Calu3 (cell line): ENCODE results near the gene PPM1H. TPM values are rescaled to one million over a fixed set of nuclear protein-coding genes. Genes with fewer than 3 reads are reported as not detected.

Experiments
- Bru-seq: library from RNA; stranded (reverse); fragments of 400-500 nt; gene quantifications from one replicate; lab custom pipeline; 2021; lab: Mats Ljungman, UMichigan
- BruChase-seq, 2 experiments: library from RNA; stranded (reverse); fragments of 400-500 nt; gene quantifications; one replicate each; lab custom pipeline; 2021; lab: Mats Ljungman, UMichigan
- BruUV-seq: library from RNA; stranded (reverse); fragments of 400-500 nt; replicated peaks from 2 replicates; lab custom pipeline; 2021; lab: Mats Ljungman, UMichigan
- CTCF ChIA-PET: fragments of 300-600 bp; sonication (Branson Sonifier 250); formaldehyde crosslinking; loops from one replicate; lab custom pipeline; 2022; ENCODE audit warnings: antibody characterized with exemption; lab: Charles Lee
- DNase-seq: peaks from one replicate; pipeline ENCODE4 v3.0.0; 2022
- H3K27ac Mint-ChIP-seq: one replicate; pipeline ENCODE4 v1.8.0; 2022; ENCODE audit warnings: mixed read lengths; ENCODE audit not compliant: unreplicated experiment
- H3K27me3 Mint-ChIP-seq: one replicate; pipeline ENCODE4 v1.8.0; 2022; ENCODE audit warnings: mixed read lengths; ENCODE audit not compliant: unreplicated experiment
- H3K36me3 Mint-ChIP-seq: one replicate; pipeline ENCODE4 v1.8.0; 2022; ENCODE audit warnings: mild to moderate bottlenecking, moderate library complexity, mixed read lengths; ENCODE audit not compliant: insufficient read depth, unreplicated experiment
- H3K4me1 Mint-ChIP-seq: one replicate; pipeline ENCODE4 v1.8.0; 2022; ENCODE audit warnings: mild to moderate bottlenecking, low read depth, mixed read lengths; ENCODE audit not compliant: unreplicated experiment
- H3K4me3 Mint-ChIP-seq: one replicate; pipeline ENCODE4 v1.8.0; 2022; ENCODE audit warnings: mild to moderate bottlenecking, low read depth, moderate library complexity, mixed read lengths; ENCODE audit not compliant: unreplicated experiment
- H3K9me3 Mint-ChIP-seq: one replicate; pipeline ENCODE4 v1.8.0; 2022; ENCODE audit warnings: low read depth, mixed read lengths; ENCODE audit not compliant: unreplicated experiment
- CTCF ChIP-seq: fragments of 200-600 bp; IDR thresholded peaks from one replicate; pipeline ENCODE4 v1.8.0; 2022; ENCODE audit warnings: antibody characterized with exemption; ENCODE audit not compliant: unreplicated experiment
- intact Hi-C: fragments of 100-400 bp; cut with micrococcal nuclease; formaldehyde crosslinking; loops from one replicate; pipeline ENCODE4 v1.10.0; 2022; ENCODE audit not compliant: unreplicated experiment
- long read RNA-seq: library from polyadenylated mRNA; stranded (forward); transcript quantifications from one replicate; pipeline ENCODE4 v2.0.0, GENCODE V29; 2022
- total RNA-seq: library from RNA; stranded (reverse); gene quantifications from 2 replicates; pipeline ENCODE4 v1.2.3, GENCODE V29; 2022

The PPM1H gene, protein sequence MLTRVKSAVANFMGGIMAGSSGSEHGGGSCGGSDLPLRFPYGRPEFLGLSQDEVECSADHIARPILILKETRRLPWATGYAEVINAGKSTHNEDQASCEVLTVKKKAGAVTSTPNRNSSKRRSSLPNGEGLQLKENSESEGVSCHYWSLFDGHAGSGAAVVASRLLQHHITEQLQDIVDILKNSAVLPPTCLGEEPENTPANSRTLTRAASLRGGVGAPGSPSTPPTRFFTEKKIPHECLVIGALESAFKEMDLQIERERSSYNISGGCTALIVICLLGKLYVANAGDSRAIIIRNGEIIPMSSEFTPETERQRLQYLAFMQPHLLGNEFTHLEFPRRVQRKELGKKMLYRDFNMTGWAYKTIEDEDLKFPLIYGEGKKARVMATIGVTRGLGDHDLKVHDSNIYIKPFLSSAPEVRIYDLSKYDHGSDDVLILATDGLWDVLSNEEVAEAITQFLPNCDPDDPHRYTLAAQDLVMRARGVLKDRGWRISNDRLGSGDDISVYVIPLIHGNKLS
- total RNA-seq, result 36.7 and 39.1 TPM in 2 replicates
- Bru-seq, nascent RNA, result percentile 85 among the genes with signal in this experiment
- percentile 71 among the genes with signal in this experiment for BruChase-seq, experiment 1, labeled RNA remaining after a 6-hour chase
- percentile 68 among the genes with signal in this experiment for BruChase-seq, experiment 2, labeled RNA remaining after a 2-hour chase
- long read RNA-seq, full-length matches to known transcripts, result 9 of 27 reads
- long read RNA-seq, partial matches to known transcripts, result 5 of 27 reads
- long read RNA-seq, other reads (novel, unspliced or antisense), result 13 of 27 reads

- H3K9me3 Mint-ChIP-seq, result no peaks in the 10 kb centered on the region
- peak within 1 kb of the TSS; percentile 90 for H3K27ac Mint-ChIP-seq
- peak; percentile 93 for TF ChIP-seq CTCF
- no TSS peak for BruUV-seq
- H3K27me3 Mint-ChIP-seq, result no peaks in the 10 kb centered on the region
- peak within 1 kb of the TSS; percentile 76 for H3K4me3 Mint-ChIP-seq
- peaks cover 27% of the 10 kb centered on the region for H3K36me3 Mint-ChIP-seq
- CTCF ChIA-PET, result interaction anchor here (0.8 to 3.7 kb wide), 12 partner anchors 9 to 468 kb away, joined by 3 to 19 read pairs (median 4); partner anchors contain the start of gene MON2
- DNase-seq, result peak; percentile 99
- intact Hi-C loops, result loop anchor here (2.0 to 5.0 kb wide), 4 partner anchors 52 to 134 kb away; no protein-coding TSS in a partner anchor
- H3K4me1 Mint-ChIP-seq, result peaks cover 34% of the 10 kb centered on the region
Observed at GRCh38 chr12:62934799-62935674, at the start of gene PPM1H. Gene PPM1H, minus strand, starts transcription at chr12:62935150. Its CDS starts 414 bp downstream, at chr12:62934736.

DNA sequence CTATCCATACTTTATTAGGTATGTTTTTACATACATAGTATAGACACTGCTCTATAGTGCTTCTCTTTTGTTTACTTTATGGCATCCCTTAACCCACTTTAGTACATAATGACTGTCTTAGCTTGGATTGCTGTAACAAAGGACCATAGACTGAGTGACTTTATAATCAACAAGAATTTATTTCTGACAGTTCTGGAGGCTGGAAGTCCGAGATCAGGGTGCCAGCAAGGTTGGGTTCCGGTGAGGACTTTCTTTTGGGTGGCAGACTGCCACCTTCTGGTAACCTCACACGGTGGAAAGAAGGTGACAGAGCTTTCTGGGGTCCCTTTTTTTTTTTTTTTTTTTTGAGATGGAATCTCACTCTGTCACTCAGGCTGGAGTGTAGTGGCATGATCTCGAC, 48.6 kb upstream of the PPM1H start:
- no peaks in the 10 kb centered on the region for H3K9me3 Mint-ChIP-seq
- CTCF ChIA-PET, result interaction anchor here (0.5 to 2.0 kb wide), 7 partner anchors 24 to 460 kb away, joined by 3 to 8 read pairs (median 5); no protein-coding TSS in a partner anchor
- H3K4me3 Mint-ChIP-seq, result no peak overlapping the region
- H3K27ac Mint-ChIP-seq, result no peak overlapping the region
- no peaks in the 10 kb centered on the region for H3K36me3 Mint-ChIP-seq
- intact Hi-C loops, result loop anchor here (5.0 to 10.0 kb wide), 4 partner anchors 84 to 399 kb away; no protein-coding TSS in a partner anchor
- peaks cover 9% of the 10 kb centered on the region for H3K4me1 Mint-ChIP-seq
- DNase-seq, result peak; percentile 55
- H3K27me3 Mint-ChIP-seq, result no peaks in the 10 kb centered on the region
- no TSS peak for BruUV-seq
- peak; percentile 58 for TF ChIP-seq CTCF

DNA sequence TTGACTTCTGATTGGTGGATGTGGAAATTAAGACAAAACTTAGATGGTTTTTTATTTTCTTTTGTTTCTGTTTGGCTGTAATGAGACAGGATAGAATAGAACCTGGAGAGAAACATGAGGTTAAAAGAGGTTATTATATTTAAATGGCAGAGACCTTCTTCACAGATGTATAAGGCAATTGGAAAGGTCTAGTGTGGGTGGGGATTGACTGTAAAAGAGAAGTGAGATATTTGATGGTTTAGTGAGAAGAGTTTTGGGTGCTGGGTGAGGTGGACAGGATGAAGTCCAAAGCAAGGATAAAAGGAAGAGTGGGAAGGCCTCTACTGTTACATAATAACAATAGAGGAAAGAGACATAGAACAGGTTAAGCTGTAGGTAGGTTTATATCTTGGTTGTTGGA, 43.8 kb upstream of the PPM1H start:
- CTCF ChIA-PET, result interaction anchor here (1.5 kb wide), 1 partner anchor 79 kb away, joined by 3 read pairs; no protein-coding TSS in a partner anchor
- no peak for DNase-seq
- Mint-ChIP-seq H3K27ac (no peak overlapping the region), H3K4me3 (no peak overlapping the region), H3K27me3 (no peaks in the 10 kb centered on the region), H3K36me3 (no peaks in the 10 kb centered on the region), H3K4me1 (no peaks in the 10 kb centered on the region), H3K9me3 (no peaks in the 10 kb centered on the region)
- intact Hi-C loops, result no loop called here
- no peak for TF ChIP-seq CTCF
- BruUV-seq, result no TSS peak
